Muscle of back (tissue), 11 donors: ENCODE measurements around the gene FRMD4B. TPM values are rescaled to one million over a fixed set of nuclear protein-coding genes. Genes with fewer than 3 reads are reported as not detected.
"Not testable (repeated sequence)": the region's sequence is repeated elsewhere in the genome, so short reads cannot be mapped to it uniquely, and the experiment has no call there.

Experiments used
- DNase-seq, 3 donors: peaks; one replicate each; pipeline versions ENCODE4 v3.0.0 to v3.0.0-alpha.2; 2013
- polyA plus RNA-seq, 10 donors: library from polyadenylated mRNA; unstranded; fragments of 120-200 nt; gene quantifications; one replicate each; pipeline ENCODE4 v1.2.1, GENCODE V29; 2013; ENCODE audit not compliant: insufficient read length in 10 of 10

Gene FRMD4B
- polyA plus RNA-seq, 10 donors, result 10.9 to 19.6 (median 17.6) TPM

DNA sequence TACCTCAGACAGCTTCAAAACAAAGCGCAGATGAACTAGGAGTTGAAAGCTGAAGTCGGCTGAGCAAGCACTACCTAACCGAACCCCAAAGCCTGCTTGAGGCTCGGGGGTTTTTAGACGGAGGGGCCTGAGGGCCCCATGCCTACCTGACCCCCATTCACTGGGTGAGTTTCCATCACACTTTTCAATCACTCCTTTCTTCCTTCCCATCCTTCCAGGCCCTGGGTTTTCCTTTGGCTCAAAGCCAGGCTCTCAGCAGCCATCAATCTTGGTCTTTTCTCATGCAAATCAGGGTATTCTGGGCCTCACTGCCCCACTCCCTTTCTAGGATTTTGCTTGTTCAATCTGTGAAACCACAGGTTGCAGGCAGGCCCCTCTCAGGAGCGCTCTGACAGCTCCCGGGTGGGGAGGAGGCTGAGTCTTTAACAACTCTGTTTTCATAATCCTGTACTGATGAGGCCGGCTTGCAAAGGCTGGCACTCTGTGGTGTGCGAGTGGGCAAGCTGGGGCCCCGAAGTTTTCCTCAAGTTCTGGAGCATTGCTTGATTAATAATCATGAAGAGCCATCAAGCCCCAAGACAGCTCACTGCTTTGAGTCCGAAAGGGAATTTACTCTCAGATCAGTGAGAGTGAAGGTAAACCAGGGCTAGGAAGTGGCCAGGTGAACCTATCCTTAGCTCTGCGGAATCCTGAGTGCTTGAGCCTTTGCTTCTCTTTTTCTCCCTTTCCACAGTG lies 97.6 kb downstream of the FRMD4B start:
- no peak for DNase-seq

DNA sequence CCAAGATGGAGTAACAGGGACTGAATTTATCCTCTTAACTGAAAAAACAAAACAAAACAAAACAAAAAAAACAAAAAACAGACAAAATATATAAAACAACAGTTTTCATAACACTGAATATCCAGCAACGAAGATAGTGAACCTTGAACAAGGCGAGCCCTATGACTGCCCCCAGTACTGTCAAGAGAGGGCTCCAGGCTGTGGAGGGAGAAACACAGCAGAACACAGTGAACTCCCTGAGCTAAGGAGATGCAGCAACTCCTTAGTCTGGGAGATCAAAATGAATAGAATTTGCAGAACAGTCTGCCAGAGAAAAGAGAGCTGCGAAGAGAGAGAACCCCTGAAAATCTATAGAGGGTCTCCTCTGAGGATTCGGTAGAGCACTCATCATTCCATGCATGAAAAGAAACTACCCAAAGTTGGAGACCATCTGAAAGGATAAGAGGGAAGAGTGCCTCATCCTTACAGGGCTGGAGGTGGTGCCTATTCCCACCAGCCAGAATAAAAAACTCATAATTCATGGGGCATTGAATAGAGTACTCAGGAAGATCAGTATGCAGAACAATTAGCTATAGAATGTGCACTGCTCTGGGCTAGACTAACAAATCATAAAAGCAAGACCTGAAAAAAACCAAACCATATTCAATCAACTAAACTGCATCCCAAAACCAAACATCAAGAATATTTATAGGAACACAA lies 101.8 kb downstream of the FRMD4B start:
- DNase-seq, result no peak

DNA sequence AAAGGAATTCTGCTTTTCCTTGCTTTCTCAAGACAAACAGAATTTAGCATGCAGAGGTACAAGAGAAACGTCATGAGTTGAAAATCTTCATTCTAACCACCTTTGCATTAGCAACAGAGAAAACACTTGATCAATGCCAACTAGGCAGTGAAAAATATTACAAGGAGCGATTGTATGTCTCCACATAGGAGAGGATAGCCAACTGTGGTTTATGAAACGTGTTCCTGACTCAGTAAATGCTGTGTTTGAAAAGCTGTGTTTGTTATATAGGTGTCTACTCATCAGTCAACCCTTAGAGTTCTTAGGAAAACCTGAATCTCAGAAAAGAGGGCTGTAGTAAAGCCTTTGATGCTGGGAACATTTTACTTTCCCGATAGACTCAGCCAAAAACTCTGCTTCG lies 102.4 kb downstream of the FRMD4B start:
- DNase-seq, result no peak

DNA sequence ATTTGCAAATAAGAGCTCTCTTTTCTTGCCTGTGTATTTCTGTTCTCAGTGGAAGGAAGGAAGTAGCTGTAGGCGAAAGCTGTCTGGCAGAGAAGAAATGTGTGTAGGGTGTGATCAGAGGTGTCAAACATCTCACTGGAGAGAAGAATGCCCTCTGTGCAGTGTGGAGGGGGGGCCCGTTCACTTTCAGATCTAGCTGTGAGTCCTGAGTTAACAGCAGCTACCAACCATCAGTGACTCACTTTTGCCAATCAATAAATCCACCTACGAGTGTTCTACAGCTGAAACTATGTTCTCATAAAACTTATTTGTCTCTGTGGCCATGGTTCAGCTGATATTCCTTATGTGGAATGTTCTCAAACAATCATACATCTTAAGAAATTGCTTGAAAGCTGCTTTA lies 103.7 kb downstream of the FRMD4B start:
- DNase-seq, result no peak

DNA sequence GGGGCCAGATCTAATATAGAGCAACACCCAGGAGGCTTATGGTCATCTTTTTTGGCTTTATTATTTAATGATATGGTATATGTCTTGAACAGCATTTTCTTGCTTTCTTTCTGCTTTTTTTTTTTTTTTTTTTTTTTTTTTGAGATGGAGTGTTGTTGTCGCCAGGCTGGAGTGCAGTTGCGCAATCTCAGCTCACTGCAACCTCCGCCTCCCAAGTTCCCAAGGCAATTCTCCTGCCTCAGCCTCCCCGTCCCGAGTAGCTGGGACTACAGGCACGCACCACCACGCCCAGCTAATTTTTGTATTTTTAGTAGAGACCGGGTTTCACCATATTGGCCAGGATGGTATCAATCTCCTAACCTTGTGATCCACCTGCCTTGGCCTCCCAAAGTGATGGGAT lies 108.5 kb downstream of the FRMD4B start:
- DNase-seq, result not testable (repeated sequence)

DNA sequence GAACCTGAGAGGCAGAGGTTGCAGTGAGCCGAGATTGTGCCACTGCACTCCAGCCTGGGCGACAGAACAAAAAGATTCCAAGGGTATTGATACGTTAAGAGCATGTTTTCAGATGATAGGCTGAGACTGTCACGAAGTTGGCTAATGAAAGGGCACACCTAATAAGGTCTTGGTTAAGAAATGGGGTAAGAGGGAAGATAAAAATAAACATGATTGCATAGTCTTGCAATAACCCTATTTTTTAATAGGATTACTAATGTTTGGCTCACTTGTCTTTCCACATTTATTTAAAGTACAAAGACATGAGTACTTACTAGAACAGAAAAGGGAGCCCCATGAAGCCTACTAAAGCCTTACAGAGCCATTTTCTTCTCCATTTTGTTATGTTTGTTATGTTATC lies 109.0 kb downstream of the FRMD4B start:
- no peak for DNase-seq

DNA sequence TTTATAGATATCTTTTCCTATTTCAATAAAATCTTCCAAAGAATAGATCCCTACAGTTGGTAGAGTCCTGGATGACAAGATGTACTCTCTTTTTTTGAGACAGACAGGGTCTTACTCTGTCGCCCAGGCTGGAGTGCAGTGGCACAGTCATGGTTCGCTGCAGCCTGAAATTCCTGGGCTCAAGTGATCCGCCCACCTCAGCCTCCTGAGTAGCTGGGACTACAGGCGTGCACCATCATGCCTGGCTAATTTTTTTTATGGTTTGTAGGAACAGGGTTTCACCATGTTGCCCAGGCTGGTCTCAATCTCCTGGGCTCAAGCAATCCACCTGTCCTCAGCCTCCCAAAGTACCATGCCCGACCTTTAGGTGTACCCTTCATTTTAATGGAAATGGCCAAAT lies 109.7 kb downstream of the FRMD4B start:
- not testable (repeated sequence) for DNase-seq

DNA sequence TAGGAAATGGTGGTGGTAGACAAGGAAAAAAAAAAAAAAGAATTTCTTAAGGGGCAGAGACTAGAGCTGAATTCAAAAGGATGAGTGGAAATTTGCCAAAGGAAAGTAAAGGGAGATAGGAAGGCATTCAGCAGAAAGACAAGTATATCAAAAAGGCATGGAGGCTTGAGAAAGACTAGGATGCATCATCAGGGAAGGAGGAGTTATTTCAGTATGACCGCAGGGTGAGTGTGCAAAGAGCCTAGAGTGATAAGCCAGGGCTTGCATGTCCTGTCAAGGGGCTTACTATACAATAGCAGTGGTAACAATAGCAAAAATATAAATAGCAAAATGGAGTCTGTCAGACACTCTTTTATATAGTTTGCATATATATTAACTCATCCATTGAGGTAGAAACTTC lies 112.0 kb downstream of the FRMD4B start:
- DNase-seq, result no peak

DNA sequence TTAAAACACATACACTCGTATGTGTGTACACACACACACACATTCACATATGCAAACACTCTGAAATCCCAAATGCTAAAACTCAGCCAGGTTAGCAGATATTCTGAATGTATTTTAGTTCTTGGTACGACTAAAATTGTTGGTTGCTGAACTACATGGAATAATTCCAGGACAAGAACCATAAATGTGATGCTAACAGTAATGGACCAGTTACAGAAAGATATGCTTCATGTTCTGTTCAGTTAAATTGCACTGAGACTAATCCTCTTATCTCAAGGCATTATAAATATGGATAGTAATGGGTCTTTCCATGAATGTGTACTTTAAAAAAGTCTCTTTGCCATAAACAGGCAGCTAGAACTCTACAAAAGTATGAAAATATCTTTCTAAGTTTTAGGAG lies 113.3 kb downstream of the FRMD4B start:
- no peak for DNase-seq

DNA sequence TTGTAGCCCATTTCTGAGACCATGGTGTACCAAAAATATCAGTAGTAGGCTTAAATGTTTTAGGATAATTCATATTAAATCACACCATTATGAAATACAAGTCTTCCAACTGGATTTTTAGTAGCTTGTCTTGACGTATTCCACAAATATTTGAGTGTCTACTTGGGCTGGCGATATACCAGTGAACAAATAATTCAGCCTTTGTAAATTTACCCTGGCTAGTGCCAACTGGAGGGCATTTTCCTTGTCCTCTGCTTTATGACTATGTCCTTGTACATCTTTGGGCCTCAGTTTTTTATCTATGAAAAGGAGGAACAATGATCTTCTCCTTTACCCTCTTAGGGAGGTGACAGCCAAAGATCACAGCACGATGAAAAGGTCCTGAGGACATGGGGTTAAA lies 114.8 kb downstream of the FRMD4B start:
- DNase-seq, result no peak

DNA sequence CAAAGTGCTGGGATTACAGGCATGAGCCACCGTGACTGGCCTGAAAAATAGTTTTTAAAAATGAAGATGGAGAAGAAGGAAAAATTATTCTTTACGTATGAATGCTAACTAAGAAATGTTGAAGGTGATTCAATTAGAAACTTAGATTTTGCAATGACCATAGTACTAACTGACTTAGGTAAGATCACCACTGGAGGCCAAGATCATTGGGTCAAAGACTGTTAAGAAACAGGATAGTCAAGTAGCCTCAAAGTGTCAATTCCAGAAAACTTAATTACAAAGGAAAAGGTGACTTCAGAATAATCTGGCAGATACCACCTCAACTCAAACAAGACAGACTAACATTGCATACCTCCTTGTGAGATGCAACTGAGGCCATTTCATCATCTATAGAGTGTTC lies 119.3 kb downstream of the FRMD4B start:
- no peak for DNase-seq

DNA sequence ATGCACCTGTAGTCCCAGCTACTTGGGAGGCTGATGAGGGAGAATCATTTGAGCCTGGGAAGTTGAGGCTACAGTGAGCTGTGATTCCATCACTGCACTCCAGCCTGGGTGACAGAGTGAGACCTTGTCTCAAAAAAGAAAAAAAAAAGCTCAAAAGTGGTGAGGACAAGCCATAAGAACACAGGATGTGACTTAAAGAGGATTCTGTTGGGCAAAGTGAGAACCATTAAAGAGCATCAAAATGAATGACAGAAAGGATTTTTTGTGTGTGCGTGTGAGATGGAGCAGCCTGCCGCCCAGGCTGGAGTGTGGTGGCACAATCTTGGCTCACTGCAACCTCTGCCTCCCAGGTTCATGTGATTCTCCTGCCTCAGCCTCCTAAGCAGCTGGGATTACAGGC lies 119.8 kb downstream of the FRMD4B start:
- DNase-seq, result not testable (repeated sequence)

DNA sequence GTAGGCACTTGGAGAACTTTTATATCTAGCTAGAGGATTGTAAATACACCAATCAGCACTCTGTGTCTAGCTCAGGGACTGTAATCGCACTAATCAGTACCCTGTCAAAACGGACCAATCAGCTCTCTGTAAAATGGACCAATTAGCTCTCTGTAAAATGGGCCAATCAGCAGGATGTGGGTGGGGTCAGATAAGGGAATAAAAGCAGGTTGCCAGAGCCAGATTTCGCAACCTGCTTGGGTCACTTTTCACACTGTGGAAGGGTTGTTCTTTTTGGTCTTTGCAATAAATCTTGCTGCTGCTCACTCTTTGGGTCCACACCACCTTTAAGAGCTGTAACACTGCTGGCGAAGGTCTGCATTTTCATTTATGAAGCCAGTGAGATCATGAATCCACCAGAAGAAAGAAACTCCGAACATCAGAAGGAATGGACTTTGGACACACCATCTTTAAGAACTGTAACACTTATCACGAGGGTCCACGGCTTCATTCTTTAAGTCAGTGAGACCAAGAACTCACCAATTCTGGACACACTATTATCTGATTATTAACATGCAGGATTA lies 125.0 kb downstream of the FRMD4B start:
- DNase-seq, result not testable (repeated sequence)

DNA sequence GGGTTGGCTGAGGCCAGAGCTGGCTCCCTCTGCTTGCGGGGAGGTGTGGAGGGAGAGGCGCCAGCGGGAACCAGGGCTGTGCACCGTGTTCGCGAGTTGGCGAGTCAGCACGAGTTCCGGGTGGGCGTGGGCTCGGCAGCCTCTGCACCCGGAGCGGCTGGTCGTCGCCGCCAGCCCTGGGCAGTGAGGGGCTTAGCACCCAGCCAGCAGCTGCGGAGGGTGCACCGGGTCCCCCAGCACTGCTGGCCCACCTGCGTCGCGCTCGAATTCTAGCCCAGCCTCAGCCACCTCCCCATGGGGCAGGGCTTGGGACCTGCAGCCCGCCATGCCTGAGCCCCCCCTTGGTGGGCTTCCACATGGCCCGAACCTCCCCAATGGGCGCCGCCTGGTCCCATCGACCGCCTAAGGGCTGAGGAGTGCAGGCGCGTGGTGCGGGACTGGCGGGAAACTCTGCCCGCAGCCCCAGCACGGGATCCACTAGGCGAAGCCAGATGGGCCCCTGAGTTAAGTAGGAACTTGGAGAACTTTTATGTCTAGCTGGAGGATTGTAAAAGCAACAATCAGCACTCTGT lies 125.6 kb downstream of the FRMD4B start:
- DNase-seq, result no peak

DNA sequence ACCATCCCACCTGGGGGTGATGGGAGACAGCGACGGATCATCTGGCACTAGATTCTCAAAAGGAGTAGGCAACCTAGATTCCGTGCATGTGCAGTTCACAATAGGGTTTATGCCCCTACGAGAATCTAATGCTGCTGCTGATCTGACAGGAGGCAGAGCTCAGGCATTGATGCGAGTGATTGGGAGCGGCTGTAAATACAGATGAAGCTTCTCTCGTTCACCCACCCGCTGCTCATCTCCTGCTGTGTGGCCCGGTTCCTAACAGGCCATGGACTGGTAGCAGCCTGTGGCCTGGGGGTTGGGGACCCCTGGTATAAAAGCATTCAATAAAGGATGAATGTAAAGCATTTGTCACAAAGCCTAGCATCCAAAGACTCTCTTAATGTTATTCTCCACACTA lies 126.8 kb downstream of the FRMD4B start:
- no peak for DNase-seq

DNA sequence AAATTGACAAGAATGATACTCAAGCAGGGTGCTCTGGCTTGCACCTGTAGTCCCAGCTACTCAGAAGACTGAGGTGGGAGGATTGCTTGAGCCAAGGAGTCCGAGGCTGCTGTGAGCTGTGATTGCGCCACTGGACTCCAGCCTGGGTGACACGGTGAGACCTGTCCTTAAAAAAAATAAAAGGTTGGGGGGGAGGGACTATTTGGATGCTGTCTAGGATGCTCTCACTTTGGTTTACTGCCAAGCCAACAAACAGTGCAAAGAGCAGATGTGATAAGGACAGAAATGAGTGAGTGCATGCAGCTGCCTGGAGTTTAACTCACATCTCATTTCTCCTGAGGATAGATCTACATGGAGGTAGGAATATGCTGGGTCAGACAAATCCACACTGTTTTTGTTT lies 130.0 kb downstream of the FRMD4B start:
- no peak for DNase-seq

DNA sequence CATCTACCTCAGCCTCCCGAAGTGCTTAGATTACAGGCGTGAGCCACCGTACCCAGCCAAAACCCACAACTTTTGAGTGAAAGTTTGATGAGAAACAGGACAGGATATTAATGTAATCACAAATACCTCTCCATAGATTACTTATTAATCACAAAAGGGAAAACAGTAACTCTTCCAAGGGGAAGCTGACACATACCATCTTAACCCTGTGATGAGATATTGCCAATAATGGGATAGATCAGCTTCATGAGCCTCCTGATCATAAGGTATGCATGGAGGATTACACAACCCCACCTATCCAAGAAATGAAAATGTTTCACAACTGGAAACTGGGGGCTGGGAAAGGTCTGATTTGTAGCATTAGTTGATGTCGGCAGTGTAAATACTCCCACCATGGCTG lies 131.5 kb downstream of the FRMD4B start:
- DNase-seq, result no peak

DNA sequence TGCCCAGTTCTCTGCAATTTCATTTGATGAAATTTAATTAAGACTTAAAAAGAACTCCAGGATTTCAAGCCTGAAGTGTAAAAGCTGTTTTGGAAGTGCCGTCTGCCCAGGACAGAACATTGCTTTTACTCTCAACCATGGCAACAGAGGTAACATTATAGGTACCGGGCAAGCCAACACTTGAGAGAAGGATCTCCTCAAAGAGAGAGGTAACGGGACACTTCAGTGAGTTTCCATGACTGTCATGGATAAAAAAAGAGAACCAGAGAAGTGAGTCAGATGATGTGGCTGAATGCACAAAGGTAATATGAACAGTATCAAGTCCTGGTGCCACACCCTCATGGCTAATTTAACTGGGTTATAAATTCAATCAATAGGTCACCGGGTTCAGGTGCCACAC lies 133.3 kb downstream of the FRMD4B start:
- no peak for DNase-seq

DNA sequence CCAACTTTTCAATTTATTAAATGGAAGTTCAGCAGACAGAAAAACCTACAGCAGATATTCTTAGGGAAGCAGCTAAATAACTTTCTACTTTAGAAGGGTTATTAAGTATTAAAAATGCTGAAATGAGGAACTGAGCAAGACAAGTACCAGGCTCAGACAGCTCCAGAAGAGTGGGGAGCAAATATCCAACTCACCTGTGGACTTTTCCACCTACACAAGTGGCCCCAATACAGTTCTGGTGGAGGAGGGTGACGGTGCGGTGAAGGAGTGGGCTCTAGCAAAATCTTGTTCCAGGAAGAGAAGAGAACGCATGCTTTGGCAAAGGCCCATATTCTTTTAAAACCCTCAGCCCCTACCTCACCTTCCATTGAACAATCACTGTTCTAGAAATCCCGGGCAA lies 133.7 kb downstream of the FRMD4B start:
- no peak for DNase-seq

DNA sequence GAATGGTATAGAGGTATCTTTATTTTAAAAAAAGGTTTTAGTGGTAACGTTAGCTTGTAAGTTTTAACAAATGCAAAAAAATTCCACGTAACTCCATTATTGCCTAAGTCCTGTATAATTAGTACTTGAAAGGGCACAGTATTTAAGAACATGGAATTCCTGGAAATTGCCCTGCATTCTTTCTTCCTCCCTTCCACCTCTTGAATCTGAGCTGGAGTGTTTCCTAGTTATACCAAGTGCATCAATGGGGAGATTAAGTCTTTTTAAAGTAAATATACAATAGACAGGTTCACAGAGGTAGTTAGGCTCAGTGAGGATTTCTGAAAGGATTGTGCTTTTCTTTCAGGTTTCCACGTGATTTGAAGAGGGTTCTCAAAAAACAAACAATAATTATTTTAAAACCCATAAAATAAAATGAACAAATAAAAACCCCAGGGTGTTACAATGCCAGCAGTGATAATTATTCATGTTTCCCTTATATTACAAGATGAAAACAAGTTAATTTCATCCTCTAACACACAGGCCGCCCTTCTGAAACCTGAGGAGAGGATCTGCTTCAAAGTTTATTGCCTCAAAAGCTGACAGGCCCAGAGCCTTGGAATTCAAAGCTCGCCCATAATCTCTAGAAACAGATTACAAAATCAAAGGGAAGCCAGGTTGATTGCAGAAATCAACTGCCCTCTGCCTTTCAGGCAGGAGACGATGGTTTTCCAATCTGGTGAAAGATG lies 134.6 kb downstream of the FRMD4B start:
- no peak for DNase-seq

DNA sequence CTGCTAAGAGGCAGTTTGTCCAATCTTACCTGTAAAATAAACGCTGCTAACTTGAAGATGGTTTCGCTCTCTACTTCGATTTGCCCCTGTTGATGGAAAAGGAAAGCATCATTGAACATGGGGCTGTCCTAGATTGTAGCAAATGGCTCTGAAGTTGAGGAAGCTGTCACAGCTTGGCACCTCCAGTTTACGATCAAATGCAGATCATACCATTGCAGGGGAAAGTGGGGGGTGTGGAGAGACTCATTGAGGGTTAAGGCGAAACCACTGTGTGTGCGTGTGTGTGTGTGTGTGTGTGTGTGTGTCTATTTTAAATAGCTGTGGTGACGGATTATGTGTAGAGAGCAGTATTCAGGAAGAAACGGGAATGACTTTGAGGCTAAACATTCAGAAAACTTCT lies 135.9 kb downstream of the FRMD4B start:
- peak; percentile 51 to 85 (median 70) for DNase-seq

DNA sequence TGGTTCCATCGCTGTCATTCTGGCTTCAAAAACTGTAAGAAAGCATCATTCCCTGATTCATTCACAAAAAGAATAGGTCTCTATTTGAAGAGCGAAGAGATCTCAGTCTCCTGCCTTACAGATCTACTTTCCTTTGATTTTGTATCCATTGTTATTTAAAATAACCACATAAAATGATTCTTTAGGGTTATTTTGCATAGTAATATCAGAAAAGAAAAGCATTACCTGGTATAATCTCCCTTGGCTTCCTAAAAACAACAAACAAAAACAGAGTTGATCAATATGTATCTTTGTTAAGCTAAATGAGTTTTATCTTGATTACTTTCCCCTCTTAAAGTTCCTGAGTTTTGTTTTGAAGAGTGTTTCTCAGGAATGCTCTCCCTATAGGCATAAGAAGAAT lies 136.9 kb downstream of the FRMD4B start:
- DNase-seq, result no peak
